Measurements from ENCODE around the gene TBC1D9B. TPM values are rescaled to one million over a fixed set of nuclear protein-coding genes. Genes with fewer than 3 reads are reported as not detected.

TBC1D9B gene
- total and polyA plus RNA-seq, 9 of the 15 experiments (the other 6 are each of a cell fraction or from before 2014, with no cell fraction given) = 2.9 to 59.1 (median 33.5) TPM

DNA sequence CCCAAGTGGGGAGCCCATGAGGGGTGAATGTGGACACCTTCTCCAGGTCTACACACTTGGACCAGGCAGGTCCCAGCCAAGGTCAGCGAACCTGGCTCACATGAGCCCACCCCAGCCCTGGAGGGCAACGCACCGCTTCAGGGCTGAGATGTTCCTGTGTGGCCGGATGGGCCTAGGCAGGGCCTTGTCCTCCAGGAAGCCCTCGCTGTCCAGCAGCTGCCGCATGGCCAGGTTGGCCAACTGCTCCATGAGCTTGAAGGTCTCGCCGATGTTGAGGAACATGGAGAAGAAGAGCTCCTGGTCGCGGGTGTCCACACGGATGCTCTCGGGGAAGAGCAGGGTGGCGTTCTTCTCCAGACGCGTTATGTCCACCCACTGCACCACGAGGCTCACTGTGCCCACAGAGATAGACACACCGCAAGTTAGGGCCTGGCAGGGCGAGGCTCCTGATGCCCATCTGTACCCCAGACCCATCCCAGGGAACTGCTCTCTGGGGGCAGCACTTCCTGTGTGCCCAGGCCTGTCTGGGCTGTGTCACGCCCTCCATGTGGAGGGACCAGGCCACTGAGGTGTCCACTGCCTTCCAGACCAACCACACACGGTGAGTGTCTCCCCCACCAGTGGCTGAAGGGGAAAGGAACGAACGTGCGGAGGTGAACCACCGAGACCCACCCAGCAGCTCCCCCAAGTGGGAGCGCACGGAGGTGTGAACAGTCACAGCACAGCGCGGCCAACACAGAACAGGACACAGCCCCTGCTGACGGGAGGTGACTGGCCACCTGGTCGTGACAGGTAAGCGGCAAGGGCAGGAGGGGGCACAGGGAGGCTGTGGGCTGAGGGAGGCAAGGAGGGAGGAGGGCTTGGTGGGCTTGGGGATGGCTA is 14.4 kb downstream of the TBC1D9B start (continued):
- TF ChIP-seq, protein P1, sequence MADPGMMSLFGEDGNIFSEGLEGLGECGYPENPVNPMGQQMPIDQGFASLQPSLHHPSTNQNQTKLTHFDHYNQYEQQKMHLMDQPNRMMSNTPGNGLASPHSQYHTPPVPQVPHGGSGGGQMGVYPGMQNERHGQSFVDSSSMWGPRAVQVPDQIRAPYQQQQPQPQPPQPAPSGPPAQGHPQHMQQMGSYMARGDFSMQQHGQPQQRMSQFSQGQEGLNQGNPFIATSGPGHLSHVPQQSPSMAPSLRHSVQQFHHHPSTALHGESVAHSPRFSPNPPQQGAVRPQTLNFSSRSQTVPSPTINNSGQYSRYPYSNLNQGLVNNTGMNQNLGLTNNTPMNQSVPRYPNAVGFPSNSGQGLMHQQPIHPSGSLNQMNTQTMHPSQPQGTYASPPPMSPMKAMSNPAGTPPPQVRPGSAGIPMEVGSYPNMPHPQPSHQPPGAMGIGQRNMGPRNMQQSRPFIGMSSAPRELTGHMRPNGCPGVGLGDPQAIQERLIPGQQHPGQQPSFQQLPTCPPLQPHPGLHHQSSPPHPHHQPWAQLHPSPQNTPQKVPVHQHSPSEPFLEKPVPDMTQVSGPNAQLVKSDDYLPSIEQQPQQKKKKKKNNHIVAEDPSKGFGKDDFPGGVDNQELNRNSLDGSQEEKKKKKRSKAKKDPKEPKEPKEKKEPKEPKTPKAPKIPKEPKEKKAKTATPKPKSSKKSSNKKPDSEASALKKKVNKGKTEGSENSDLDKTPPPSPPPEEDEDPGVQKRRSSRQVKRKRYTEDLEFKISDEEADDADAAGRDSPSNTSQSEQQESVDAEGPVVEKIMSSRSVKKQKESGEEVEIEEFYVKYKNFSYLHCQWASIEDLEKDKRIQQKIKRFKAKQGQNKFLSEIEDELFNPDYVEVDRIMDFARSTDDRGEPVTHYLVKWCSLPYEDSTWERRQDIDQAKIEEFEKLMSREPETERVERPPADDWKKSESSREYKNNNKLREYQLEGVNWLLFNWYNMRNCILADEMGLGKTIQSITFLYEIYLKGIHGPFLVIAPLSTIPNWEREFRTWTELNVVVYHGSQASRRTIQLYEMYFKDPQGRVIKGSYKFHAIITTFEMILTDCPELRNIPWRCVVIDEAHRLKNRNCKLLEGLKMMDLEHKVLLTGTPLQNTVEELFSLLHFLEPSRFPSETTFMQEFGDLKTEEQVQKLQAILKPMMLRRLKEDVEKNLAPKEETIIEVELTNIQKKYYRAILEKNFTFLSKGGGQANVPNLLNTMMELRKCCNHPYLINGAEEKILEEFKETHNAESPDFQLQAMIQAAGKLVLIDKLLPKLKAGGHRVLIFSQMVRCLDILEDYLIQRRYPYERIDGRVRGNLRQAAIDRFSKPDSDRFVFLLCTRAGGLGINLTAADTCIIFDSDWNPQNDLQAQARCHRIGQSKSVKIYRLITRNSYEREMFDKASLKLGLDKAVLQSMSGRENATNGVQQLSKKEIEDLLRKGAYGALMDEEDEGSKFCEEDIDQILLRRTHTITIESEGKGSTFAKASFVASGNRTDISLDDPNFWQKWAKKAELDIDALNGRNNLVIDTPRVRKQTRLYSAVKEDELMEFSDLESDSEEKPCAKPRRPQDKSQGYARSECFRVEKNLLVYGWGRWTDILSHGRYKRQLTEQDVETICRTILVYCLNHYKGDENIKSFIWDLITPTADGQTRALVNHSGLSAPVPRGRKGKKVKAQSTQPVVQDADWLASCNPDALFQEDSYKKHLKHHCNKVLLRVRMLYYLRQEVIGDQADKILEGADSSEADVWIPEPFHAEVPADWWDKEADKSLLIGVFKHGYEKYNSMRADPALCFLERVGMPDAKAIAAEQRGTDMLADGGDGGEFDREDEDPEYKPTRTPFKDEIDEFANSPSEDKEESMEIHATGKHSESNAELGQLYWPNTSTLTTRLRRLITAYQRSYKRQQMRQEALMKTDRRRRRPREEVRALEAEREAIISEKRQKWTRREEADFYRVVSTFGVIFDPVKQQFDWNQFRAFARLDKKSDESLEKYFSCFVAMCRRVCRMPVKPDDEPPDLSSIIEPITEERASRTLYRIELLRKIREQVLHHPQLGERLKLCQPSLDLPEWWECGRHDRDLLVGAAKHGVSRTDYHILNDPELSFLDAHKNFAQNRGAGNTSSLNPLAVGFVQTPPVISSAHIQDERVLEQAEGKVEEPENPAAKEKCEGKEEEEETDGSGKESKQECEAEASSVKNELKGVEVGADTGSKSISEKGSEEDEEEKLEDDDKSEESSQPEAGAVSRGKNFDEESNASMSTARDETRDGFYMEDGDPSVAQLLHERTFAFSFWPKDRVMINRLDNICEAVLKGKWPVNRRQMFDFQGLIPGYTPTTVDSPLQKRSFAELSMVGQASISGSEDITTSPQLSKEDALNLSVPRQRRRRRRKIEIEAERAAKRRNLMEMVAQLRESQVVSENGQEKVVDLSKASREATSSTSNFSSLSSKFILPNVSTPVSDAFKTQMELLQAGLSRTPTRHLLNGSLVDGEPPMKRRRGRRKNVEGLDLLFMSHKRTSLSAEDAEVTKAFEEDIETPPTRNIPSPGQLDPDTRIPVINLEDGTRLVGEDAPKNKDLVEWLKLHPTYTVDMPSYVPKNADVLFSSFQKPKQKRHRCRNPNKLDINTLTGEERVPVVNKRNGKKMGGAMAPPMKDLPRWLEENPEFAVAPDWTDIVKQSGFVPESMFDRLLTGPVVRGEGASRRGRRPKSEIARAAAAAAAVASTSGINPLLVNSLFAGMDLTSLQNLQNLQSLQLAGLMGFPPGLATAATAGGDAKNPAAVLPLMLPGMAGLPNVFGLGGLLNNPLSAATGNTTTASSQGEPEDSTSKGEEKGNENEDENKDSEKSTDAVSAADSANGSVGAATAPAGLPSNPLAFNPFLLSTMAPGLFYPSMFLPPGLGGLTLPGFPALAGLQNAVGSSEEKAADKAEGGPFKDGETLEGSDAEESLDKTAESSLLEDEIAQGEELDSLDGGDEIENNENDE (IDR thresholded peaks at IDR 0.05; ENCODE audit: low read depth, low read length) = no peak
- TF ChIP-seq, protein P2, sequence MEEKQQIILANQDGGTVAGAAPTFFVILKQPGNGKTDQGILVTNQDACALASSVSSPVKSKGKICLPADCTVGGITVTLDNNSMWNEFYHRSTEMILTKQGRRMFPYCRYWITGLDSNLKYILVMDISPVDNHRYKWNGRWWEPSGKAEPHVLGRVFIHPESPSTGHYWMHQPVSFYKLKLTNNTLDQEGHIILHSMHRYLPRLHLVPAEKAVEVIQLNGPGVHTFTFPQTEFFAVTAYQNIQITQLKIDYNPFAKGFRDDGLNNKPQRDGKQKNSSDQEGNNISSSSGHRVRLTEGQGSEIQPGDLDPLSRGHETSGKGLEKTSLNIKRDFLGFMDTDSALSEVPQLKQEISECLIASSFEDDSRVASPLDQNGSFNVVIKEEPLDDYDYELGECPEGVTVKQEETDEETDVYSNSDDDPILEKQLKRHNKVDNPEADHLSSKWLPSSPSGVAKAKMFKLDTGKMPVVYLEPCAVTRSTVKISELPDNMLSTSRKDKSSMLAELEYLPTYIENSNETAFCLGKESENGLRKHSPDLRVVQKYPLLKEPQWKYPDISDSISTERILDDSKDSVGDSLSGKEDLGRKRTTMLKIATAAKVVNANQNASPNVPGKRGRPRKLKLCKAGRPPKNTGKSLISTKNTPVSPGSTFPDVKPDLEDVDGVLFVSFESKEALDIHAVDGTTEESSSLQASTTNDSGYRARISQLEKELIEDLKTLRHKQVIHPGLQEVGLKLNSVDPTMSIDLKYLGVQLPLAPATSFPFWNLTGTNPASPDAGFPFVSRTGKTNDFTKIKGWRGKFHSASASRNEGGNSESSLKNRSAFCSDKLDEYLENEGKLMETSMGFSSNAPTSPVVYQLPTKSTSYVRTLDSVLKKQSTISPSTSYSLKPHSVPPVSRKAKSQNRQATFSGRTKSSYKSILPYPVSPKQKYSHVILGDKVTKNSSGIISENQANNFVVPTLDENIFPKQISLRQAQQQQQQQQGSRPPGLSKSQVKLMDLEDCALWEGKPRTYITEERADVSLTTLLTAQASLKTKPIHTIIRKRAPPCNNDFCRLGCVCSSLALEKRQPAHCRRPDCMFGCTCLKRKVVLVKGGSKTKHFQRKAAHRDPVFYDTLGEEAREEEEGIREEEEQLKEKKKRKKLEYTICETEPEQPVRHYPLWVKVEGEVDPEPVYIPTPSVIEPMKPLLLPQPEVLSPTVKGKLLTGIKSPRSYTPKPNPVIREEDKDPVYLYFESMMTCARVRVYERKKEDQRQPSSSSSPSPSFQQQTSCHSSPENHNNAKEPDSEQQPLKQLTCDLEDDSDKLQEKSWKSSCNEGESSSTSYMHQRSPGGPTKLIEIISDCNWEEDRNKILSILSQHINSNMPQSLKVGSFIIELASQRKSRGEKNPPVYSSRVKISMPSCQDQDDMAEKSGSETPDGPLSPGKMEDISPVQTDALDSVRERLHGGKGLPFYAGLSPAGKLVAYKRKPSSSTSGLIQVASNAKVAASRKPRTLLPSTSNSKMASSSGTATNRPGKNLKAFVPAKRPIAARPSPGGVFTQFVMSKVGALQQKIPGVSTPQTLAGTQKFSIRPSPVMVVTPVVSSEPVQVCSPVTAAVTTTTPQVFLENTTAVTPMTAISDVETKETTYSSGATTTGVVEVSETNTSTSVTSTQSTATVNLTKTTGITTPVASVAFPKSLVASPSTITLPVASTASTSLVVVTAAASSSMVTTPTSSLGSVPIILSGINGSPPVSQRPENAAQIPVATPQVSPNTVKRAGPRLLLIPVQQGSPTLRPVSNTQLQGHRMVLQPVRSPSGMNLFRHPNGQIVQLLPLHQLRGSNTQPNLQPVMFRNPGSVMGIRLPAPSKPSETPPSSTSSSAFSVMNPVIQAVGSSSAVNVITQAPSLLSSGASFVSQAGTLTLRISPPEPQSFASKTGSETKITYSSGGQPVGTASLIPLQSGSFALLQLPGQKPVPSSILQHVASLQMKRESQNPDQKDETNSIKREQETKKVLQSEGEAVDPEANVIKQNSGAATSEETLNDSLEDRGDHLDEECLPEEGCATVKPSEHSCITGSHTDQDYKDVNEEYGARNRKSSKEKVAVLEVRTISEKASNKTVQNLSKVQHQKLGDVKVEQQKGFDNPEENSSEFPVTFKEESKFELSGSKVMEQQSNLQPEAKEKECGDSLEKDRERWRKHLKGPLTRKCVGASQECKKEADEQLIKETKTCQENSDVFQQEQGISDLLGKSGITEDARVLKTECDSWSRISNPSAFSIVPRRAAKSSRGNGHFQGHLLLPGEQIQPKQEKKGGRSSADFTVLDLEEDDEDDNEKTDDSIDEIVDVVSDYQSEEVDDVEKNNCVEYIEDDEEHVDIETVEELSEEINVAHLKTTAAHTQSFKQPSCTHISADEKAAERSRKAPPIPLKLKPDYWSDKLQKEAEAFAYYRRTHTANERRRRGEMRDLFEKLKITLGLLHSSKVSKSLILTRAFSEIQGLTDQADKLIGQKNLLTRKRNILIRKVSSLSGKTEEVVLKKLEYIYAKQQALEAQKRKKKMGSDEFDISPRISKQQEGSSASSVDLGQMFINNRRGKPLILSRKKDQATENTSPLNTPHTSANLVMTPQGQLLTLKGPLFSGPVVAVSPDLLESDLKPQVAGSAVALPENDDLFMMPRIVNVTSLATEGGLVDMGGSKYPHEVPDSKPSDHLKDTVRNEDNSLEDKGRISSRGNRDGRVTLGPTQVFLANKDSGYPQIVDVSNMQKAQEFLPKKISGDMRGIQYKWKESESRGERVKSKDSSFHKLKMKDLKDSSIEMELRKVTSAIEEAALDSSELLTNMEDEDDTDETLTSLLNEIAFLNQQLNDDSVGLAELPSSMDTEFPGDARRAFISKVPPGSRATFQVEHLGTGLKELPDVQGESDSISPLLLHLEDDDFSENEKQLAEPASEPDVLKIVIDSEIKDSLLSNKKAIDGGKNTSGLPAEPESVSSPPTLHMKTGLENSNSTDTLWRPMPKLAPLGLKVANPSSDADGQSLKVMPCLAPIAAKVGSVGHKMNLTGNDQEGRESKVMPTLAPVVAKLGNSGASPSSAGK (IDR thresholded peaks at IDR 0.05) = no peak

Measured in K562 (cell line).